GM12878 (cell line): Measurements from ENCODE around the gene SSMEM1. TPM values are rescaled to one million over a fixed set of nuclear protein-coding genes. Genes with fewer than 3 reads are reported as not detected.

ENCODE experiments used
- ATAC-seq: fragments of 200-7000 bp; cut with Tn5 transposase; 3 replicates; pipeline ENCODE4 v1.9.1; 2020; ENCODE audit warnings: mild to moderate bottlenecking, moderate library complexity
- BruUV-seq: library from RNA; stranded (reverse); fragments of 400-500 nt; replicated peaks from 2 replicates; lab custom pipeline; 2021; lab: Mats Ljungman, UMichigan
- CTCF ChIA-PET: fragments of 300-600 bp; sonication (Branson Sonifier 250); formaldehyde crosslinking; extraction: SDS; loops from one replicate; lab custom pipeline; 2021; ENCODE audit warnings: inconsistent platforms; lab: Yijun Ruan, JAX
- POLR2A ChIA-PET: fragments of 350-600 bp; formaldehyde crosslinking; extraction: SDS; loops from one replicate; lab custom pipeline; 2021; ENCODE audit warnings: inconsistent platforms; lab: Charles Lee
- RAD21 ChIA-PET: fragments of 300-600 bp; sonication (Branson Sonifier 250); formaldehyde crosslinking; loops from one replicate; lab custom pipeline; 2023; ENCODE audit warnings: antibody characterized with exemption; ENCODE audit not compliant: unreplicated experiment; lab: Charles Lee
- SMC1A ChIA-PET: fragments of 300-600 bp; sonication (Branson Sonifier 250); formaldehyde crosslinking; loops from one replicate; lab custom pipeline; 2023; ENCODE audit not compliant: unreplicated experiment, uncharacterized antibody; lab: Charles Lee
- DNase-seq: peaks from one replicate; pipeline ENCODE4 v3.0.0-alpha.2; 2011; ENCODE audit warnings: low read depth, low spot score
- FAIRE-seq: peaks from 3 replicates; lab custom pipeline; 2011; peaks lifted over from hg19 to GRCh38; lab: Jason Lieb, UNC
- H2AFZ ChIP-seq: 2 replicates; pipeline ENCODE4 v1.6.0; 2011; ENCODE audit warnings: low read depth, low read length, control low read depth; ENCODE audit not compliant: control insufficient read depth
- H3K27ac ChIP-seq: 2 replicates; pipeline ENCODE4 v1.5.1; 2011; ENCODE audit warnings: control low read depth; ENCODE audit not compliant: control insufficient read depth, insufficient read depth
- H3K27me3 ChIP-seq, 2 experiments: replicated peaks in 1 of 2; 2 replicates each; pipeline versions ENCODE4 v1.6.0 to v1.6.1; 2011; ENCODE audit warnings: low read length in 1 of 2; ENCODE audit not compliant: control insufficient read depth in 2 of 2, insufficient read depth in 2 of 2
- H3K36me3 ChIP-seq, 2 experiments: 2 replicates each; pipeline ENCODE4 v1.5.1; 2011; ENCODE audit warnings: low read length in 1 of 2; ENCODE audit not compliant: control insufficient read depth in 2 of 2, insufficient read depth in 2 of 2
- H3K4me1 ChIP-seq: 2 replicates; pipeline ENCODE4 v1.6.1; 2011; ENCODE audit warnings: mild to moderate bottlenecking, low read length, moderate library complexity, mixed read lengths; ENCODE audit not compliant: control insufficient read depth, insufficient read depth
- H3K4me2 ChIP-seq: 2 replicates; pipeline ENCODE4 v1.6.0; 2011; ENCODE audit warnings: control low read depth; ENCODE audit not compliant: control insufficient read depth, insufficient read depth
- H3K4me3 ChIP-seq: fragments of 200-600 bp; sonication (generic); 2 replicates; pipeline ENCODE4 v1.5.1; 2016
- H3K79me2 ChIP-seq: 2 replicates; pipeline ENCODE4 v1.6.0; 2011; ENCODE audit warnings: low read length; ENCODE audit not compliant: control insufficient read depth, insufficient read depth
- H3K9ac ChIP-seq: 2 replicates; pipeline ENCODE4 v1.8.0; 2011; ENCODE audit warnings: low read length, control low read depth, mixed read lengths; ENCODE audit not compliant: control insufficient read depth, insufficient read depth
- H3K9me3 ChIP-seq: replicated peaks from 3 replicates; pipeline ENCODE4 v1.5.1; 2011; ENCODE audit warnings: mild to moderate bottlenecking, low read length; ENCODE audit not compliant: control insufficient read depth, insufficient read depth
- H4K20me1 ChIP-seq: 2 replicates; pipeline ENCODE4 v1.6.0; 2011; ENCODE audit not compliant: control insufficient read depth, insufficient read depth
- SIX5 ChIP-seq: IDR thresholded peaks from 2 replicates; pipeline ENCODE4 v1.6.1; 2011; ENCODE audit warnings: mild to moderate bottlenecking, low read depth, low read length, moderate library complexity; ENCODE audit not compliant: severe bottlenecking
- SPI1 ChIP-seq: IDR thresholded peaks from 2 replicates; pipeline ENCODE4 v1.6.1; 2011; ENCODE audit warnings: low read depth, mild to moderate bottlenecking, low read length, moderate library complexity, borderline replicate concordance; ENCODE audit not compliant: insufficient read depth
- ZNF207 ChIP-seq: fragments of 450-650 bp; IDR thresholded peaks from 2 replicates; pipeline ENCODE4 v1.6.1; 2014; ENCODE audit warnings: antibody characterized with exemption, mild to moderate bottlenecking, borderline replicate concordance
- WGBS: methylation state at CpG from one replicate; pipeline ENCODE4 v1.1.6; 2016; ENCODE audit warnings: low lambda C conversion rate; ENCODE audit not compliant: insufficient replicate concordance, insufficient coverage; ENCODE audit errors: missing lambda C conversion rate; 5-methylcytosine and 5-hydroxymethylcytosine counted together
- in situ Hi-C: fragments of 300-500 bp; cut with MboI; formaldehyde crosslinking; loops from 9 replicates; pipeline ENCODE4 v1.14.3; 2018; ENCODE audit warnings: mixed read lengths
- intact Hi-C: fragments of 100-400 bp; cut with micrococcal nuclease; formaldehyde crosslinking; loops from one replicate; pipeline ENCODE4 v1.14.2; 2022; ENCODE audit not compliant: unreplicated experiment
- polyA plus RNA-seq, 11 experiments: library from polyadenylated mRNA; depleted of rRNA in 4 of 11; unstranded in 6 of 11; stranded (reverse) in 5 of 11; fragments of >200 nt; fragmentation: Nextera tagmentation in 4 of 11; fragmentation: Illumina TruSeq in 1 of 11; extraction: Ambion mirVana in 4 of 11; extraction: Trizol in 1 of 11; gene quantifications; 1 replicate in 1 of 11; 2 replicates in 10 of 11; pipeline versions ENCODE4 v1.2.1 to v1.2.3, GENCODE V29; 2011 to 2016; ENCODE audit warnings: inconsistent platforms in 2 of 11, missing spikeins in 2 of 11, low read depth in 1 of 11
- total RNA-seq, 4 experiments: library from RNA; depleted of rRNA in 3 of 4; stranded (reverse); fragments of >200 nt in 3 of 4; fragmentation: Illumina TruSeq in 1 of 4; extraction: Trizol in 1 of 4; gene quantifications; 2 replicates each; pipeline versions ENCODE4 v1.2.1 to v1.2.3, GENCODE V29; 2013 to 2021
- TF ChIP-seq, protein P1 (sequence below): fragments of 450-650 bp; formaldehyde crosslinking; IDR thresholded peaks from 2 replicates; pipeline ENCODE4 v1.5.0; 2022; ENCODE audit warnings: mild to moderate bottlenecking, missing genetic modification characterization
- TF ChIP-seq, protein P2 (sequence below): fragments of 450-650 bp; formaldehyde crosslinking; IDR thresholded peaks from 2 replicates; pipeline ENCODE4 v1.4.0; 2020; ENCODE audit warnings: mild to moderate bottlenecking, moderate library complexity
- TF ChIP-seq, protein P3 (sequence below): fragments of 450-650 bp; IDR thresholded peaks from 2 replicates; pipeline ENCODE4 v1.6.1; 2016; ENCODE audit warnings: mild to moderate bottlenecking

The SSMEM1 gene
- total and polyA plus RNA-seq, 10 of the 15 experiments (the other 5 are each of a cell fraction or from before 2014, with no cell fraction given) = not detected

DNA sequence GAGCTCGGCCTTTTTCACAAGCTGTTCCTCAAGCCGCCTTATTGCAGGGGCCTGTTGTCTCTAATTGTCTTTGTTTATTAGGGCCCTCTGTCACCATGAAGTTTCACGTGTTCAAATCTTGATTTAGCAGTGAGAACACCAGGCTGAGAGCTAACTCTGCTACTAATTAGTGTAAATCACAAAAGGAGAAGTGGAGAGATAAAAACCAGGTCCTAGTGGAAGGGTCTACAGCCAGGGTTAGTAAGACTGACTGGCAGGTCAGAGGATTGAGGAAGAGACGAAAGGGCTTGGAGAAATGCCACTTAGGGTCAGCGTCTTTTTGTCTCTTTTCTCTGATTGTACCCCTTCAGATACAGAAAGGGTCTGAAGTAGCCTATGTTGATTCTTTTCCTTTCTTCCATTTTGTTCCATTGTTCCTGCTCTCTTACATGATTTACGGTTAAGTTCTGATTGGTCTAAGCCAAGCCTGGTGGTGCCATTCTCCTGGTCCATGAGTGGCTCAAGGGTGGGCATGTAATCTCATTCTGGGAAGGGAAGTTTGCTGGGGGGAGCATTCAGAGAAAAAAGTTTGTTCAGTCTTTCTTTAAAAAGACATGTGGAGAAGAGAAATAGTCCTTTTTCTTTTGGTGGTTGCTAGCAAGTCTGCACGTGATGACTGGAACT is 21.3 kb downstream of the SSMEM1 start:
- no peaks in the 10 kb centered on the region for H3K27me3 ChIP-seq
- no peaks in the 10 kb centered on the region; the same call in 2 of the 3 replicates for H3K9me3 ChIP-seq
- ATAC-seq (no peak), DNase-seq (no peak), FAIRE-seq (no peak)
- RAD21 ChIA-PET = interaction anchor here (0.6 kb wide), 1 partner anchor 204 kb away, joined by 3 read pairs; no protein-coding TSS in a partner anchor
- TF ChIP-seq, protein P1, sequence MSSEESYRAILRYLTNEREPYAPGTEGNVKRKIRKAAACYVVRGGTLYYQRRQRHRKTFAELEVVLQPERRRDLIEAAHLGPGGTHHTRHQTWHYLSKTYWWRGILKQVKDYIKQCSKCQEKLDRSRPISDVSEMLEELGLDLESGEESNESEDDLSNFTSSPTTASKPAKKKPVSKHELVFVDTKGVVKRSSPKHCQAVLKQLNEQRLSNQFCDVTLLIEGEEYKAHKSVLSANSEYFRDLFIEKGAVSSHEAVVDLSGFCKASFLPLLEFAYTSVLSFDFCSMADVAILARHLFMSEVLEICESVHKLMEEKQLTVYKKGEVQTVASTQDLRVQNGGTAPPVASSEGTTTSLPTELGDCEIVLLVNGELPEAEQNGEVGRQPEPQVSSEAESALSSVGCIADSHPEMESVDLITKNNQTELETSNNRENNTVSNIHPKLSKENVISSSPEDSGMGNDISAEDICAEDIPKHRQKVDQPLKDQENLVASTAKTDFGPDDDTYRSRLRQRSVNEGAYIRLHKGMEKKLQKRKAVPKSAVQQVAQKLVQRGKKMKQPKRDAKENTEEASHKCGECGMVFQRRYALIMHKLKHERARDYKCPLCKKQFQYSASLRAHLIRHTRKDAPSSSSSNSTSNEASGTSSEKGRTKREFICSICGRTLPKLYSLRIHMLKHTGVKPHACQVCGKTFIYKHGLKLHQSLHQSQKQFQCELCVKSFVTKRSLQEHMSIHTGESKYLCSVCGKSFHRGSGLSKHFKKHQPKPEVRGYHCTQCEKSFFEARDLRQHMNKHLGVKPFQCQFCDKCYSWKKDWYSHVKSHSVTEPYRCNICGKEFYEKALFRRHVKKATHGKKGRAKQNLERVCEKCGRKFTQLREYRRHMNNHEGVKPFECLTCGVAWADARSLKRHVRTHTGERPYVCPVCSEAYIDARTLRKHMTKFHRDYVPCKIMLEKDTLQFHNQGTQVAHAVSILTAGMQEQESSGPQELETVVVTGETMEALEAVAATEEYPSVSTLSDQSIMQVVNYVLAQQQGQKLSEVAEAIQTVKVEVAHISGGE (CRISPR knock-in tag) = no peak
- TF ChIP-seq SPI1 (peak; percentile 41; the same call in 1 of the 2 replicates), SIX5 (no peak), ZNF207 (no peak)
- TF ChIP-seq, protein P2, sequence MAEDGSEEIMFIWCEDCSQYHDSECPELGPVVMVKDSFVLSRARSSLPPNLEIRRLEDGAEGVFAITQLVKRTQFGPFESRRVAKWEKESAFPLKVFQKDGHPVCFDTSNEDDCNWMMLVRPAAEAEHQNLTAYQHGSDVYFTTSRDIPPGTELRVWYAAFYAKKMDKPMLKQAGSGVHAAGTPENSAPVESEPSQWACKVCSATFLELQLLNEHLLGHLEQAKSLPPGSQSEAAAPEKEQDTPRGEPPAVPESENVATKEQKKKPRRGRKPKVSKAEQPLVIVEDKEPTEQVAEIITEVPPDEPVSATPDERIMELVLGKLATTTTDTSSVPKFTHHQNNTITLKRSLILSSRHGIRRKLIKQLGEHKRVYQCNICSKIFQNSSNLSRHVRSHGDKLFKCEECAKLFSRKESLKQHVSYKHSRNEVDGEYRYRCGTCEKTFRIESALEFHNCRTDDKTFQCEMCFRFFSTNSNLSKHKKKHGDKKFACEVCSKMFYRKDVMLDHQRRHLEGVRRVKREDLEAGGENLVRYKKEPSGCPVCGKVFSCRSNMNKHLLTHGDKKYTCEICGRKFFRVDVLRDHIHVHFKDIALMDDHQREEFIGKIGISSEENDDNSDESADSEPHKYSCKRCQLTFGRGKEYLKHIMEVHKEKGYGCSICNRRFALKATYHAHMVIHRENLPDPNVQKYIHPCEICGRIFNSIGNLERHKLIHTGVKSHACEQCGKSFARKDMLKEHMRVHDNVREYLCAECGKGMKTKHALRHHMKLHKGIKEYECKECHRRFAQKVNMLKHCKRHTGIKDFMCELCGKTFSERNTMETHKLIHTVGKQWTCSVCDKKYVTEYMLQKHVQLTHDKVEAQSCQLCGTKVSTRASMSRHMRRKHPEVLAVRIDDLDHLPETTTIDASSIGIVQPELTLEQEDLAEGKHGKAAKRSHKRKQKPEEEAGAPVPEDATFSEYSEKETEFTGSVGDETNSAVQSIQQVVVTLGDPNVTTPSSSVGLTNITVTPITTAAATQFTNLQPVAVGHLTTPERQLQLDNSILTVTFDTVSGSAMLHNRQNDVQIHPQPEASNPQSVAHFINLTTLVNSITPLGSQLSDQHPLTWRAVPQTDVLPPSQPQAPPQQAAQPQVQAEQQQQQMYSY = no peak
- TF ChIP-seq, protein P3, sequence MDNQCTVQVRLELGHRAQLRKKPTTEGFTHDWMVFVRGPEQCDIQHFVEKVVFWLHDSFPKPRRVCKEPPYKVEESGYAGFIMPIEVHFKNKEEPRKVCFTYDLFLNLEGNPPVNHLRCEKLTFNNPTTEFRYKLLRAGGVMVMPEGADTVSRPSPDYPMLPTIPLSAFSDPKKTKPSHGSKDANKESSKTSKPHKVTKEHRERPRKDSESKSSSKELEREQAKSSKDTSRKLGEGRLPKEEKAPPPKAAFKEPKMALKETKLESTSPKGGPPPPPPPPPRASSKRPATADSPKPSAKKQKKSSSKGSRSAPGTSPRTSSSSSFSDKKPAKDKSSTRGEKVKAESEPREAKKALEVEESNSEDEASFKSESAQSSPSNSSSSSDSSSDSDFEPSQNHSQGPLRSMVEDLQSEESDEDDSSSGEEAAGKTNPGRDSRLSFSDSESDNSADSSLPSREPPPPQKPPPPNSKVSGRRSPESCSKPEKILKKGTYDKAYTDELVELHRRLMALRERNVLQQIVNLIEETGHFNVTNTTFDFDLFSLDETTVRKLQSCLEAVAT = no peak
- WGBS = 67% methylated on average over 7 of the region's 7 CpGs
- H3K27ac ChIP-seq = no peak overlapping the region
- in situ Hi-C loops = no loop called here
- H3K79me2 ChIP-seq = no peaks in the 10 kb centered on the region
- intact Hi-C loops = no loop called here
- BruUV-seq = no TSS peak
- SMC1A ChIA-PET = interaction anchor here (0.5 to 1.6 kb wide), 4 partner anchors 8 to 529 kb away, joined by 3 to 4 read pairs (median 3); partner anchors contain the start of gene TMEM209
- H3K4me2 ChIP-seq = no peak overlapping the region
- H3K36me3 ChIP-seq = no peaks in the 10 kb centered on the region
- CTCF ChIA-PET = interaction anchor here (0.9 to 1.0 kb wide), 2 partner anchors 12 to 159 kb away, joined by 3 to 4 read pairs; no protein-coding TSS in a partner anchor
- H3K4me1 ChIP-seq = no peaks in the 10 kb centered on the region
- H4K20me1 ChIP-seq = no peaks in the 10 kb centered on the region
- H3K4me3 ChIP-seq = no peak overlapping the region
- no peak overlapping the region for H3K9ac ChIP-seq
- POLR2A ChIA-PET = interaction anchor here (0.8 kb wide), 1 partner anchor 24 kb away, joined by 3 read pairs; the partner anchor contains the start of gene TMEM209
- H2AFZ ChIP-seq = no peak overlapping the region
